Natural killer cell (primary cell): Measurements from ENCODE around the gene KRTAP12-1. TPM values are rescaled to one million over a fixed set of nuclear protein-coding genes. Genes with fewer than 3 reads are reported as not detected.

Experiments used
- ATAC-seq, 3 donors: fragments of 150-1000 bp in 2 of 3; fragments of 200-7000 bp in 1 of 3; cut with Tn5 transposase; 1 replicate in 1 of 3; 2 replicates in 2 of 3; pipeline ENCODE4 v1.10.0; 2021; ENCODE audit warnings: mild to moderate bottlenecking in 2 of 3, moderate library complexity in 2 of 3
- DNase-seq, 2 donors: peaks; one replicate each; pipeline versions ENCODE4 v3.0.0 to v3.0.0-alpha.2; 2013 to 2021; ENCODE audit warnings: mixed read lengths in 1 of 2
- H3K27ac ChIP-seq: one replicate; pipeline ENCODE4 v1.5.1; 2013; ENCODE audit warnings: mild to moderate bottlenecking, low read length
- H3K27me3 ChIP-seq: one replicate; pipeline ENCODE4 v1.6.1; 2013; ENCODE audit warnings: low read length; ENCODE audit not compliant: control insufficient read depth, insufficient read depth
- H3K36me3 ChIP-seq: one replicate; pipeline ENCODE4 v1.6.1; 2013; ENCODE audit warnings: low read length; ENCODE audit not compliant: control insufficient read depth, insufficient read depth
- H3K4me1 ChIP-seq: one replicate; pipeline ENCODE4 v1.6.1; 2013; ENCODE audit warnings: low read length; ENCODE audit not compliant: control insufficient read depth, insufficient read depth
- H3K4me3 ChIP-seq: one replicate; pipeline ENCODE4 v1.5.1; 2013; ENCODE audit warnings: low read length
- H3K9me3 ChIP-seq: one replicate; pipeline ENCODE4 v1.6.1; 2013; ENCODE audit warnings: low read length; ENCODE audit not compliant: control insufficient read depth, insufficient read depth
- H3K27ac Mint-ChIP-seq, 2 donors: one replicate each; pipeline ENCODE4 v1.8.0; 2022; ENCODE audit warnings: mild to moderate bottlenecking in 2 of 2, mixed read lengths in 2 of 2, moderate library complexity in 1 of 2
- H3K27me3 Mint-ChIP-seq, 2 donors: one replicate each; pipeline ENCODE4 v1.8.0; 2022; ENCODE audit warnings: low read depth in 2 of 2, mixed read lengths in 2 of 2
- H3K36me3 Mint-ChIP-seq: one replicate; pipeline ENCODE4 v1.8.0; 2022; ENCODE audit warnings: mixed read lengths
- H3K4me1 Mint-ChIP-seq, 2 donors: one replicate each; pipeline ENCODE4 v1.8.0; 2022; ENCODE audit warnings: mixed read lengths in 2 of 2
- H3K4me3 Mint-ChIP-seq: one replicate; pipeline ENCODE4 v1.8.0; 2022; ENCODE audit warnings: mild to moderate bottlenecking, moderate library complexity, mixed read lengths
- H3K9me3 Mint-ChIP-seq, 2 donors: one replicate each; pipeline ENCODE4 v1.8.0; 2022; ENCODE audit warnings: mixed read lengths in 2 of 2
- CTCF ChIP-seq: fragments of 200-600 bp; IDR thresholded peaks from one replicate; pipeline ENCODE4 v1.8.0; 2022; ENCODE audit warnings: antibody characterized with exemption
- WGBS: methylation state at CpG from one replicate; pipeline ENCODE4 v1.1.7; 2013; ENCODE audit warnings: missing lambda C conversion rate; ENCODE audit not compliant: insufficient coverage; 5-methylcytosine and 5-hydroxymethylcytosine counted together
- intact Hi-C: fragments of 100-400 bp; cut with micrococcal nuclease; formaldehyde crosslinking; loops from one replicate; pipeline ENCODE4 v1.14.2; 2022
- total RNA-seq, 4 donors: library from RNA; stranded (reverse); fragments of 120-200 nt in 1 of 4; gene quantifications; one replicate each; pipeline versions ENCODE4 v1.2.3 to v1.2.4, GENCODE V29; 2013 to 2022

KRTAP12-1 gene
- total RNA-seq, 3 donors from 2014 or later (not counting 1 experiment from before 2014, with no cell fraction given), result not detected

GRCh38 chr21:44713846-44714245, 31.9 kb upstream of the KRTAP12-1 start:
- Histone ChIP-seq H3K27me3 (peaks cover 60% of the 10 kb centered on the region), H3K9me3 (peaks cover 7% of the 10 kb centered on the region), H3K4me3 (no peak overlapping the region), H3K36me3 (no peaks in the 10 kb centered on the region), H3K27ac (no peak overlapping the region), H3K4me1 (peaks cover 26% of the 10 kb centered on the region)
- DNase-seq (no peak), ATAC-seq (no peak)
- WGBS, result 88% methylated on average over 10 of the region's 10 CpGs
- TF ChIP-seq CTCF, result no peak
- H3K9me3 Mint-ChIP-seq, result no peaks in the 10 kb centered on the region
- peaks cover 0 to 21% of the 10 kb centered on the region in 2 donors for H3K4me1 Mint-ChIP-seq
- intact Hi-C loops, result loop anchor here (10.0 kb wide), 1 partner anchor 89 kb away; the partner anchor contains the start of gene KRTAP10-9
- H3K36me3 Mint-ChIP-seq, result no peaks in the 10 kb centered on the region
- peaks cover 64 to 69% of the 10 kb centered on the region in 2 donors for H3K27me3 Mint-ChIP-seq
- H3K4me3 Mint-ChIP-seq, result no peak overlapping the region
- no peak overlapping the region for H3K27ac Mint-ChIP-seq

DNA sequence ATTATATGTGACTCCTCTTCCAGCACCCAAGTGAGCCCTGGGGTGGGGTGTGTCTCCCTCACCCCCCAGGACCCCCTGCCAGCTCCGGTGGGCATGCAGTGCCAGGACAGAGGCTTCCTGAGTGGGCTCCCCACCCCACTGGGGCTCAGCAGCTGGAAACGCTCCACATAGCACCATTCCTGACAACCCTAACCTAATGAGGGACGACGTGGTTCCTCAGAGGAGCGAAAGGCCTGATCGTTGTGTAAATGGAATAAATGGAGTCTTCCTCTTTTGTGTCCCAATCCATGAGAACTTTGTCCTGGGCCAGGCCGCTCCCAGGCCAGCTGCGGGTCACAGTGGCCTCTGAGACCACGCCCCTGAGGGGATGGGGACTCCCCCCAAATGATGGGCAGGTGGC, 31.2 kb upstream of the KRTAP12-1 start:
- no peak overlapping the region for H3K4me3 Mint-ChIP-seq
- ATAC-seq (no peak), DNase-seq (no peak)
- no peaks in the 10 kb centered on the region for H3K9me3 Mint-ChIP-seq
- no peak overlapping the region for H3K27ac Mint-ChIP-seq
- H3K4me1 Mint-ChIP-seq, result peaks cover 0 to 22% of the 10 kb centered on the region in 2 donors
- H3K27me3 ChIP-seq, result peaks cover 62% of the 10 kb centered on the region
- H3K27me3 Mint-ChIP-seq, result peaks cover 59 to 65% of the 10 kb centered on the region in 2 donors
- intact Hi-C loops, result loop anchor here (10.0 kb wide), 1 partner anchor 88 kb away; the partner anchor contains the start of gene KRTAP10-9
- no peak for TF ChIP-seq CTCF
- H3K36me3 ChIP-seq, result no peaks in the 10 kb centered on the region
- H3K36me3 Mint-ChIP-seq, result no peaks in the 10 kb centered on the region
- H3K4me3 ChIP-seq, result no peak overlapping the region
- WGBS, result 62% methylated on average over 6 of the region's 9 CpGs
- H3K4me1 ChIP-seq, result peaks cover 26% of the 10 kb centered on the region
- H3K27ac ChIP-seq, result no peak overlapping the region
- H3K9me3 ChIP-seq, result peaks cover 7% of the 10 kb centered on the region

GRCh38 chr21:44712203-44713028, 30.5 kb upstream of the KRTAP12-1 start:
- H3K27ac Mint-ChIP-seq, result no peak overlapping the region
- Histone ChIP-seq H3K4me1 (peaks cover 26% of the 10 kb centered on the region), H3K27me3 (peaks cover 64% of the 10 kb centered on the region), H3K36me3 (no peaks in the 10 kb centered on the region), H3K9me3 (peaks cover 7% of the 10 kb centered on the region), H3K27ac (no peak overlapping the region), H3K4me3 (no peak overlapping the region)
- H3K36me3 Mint-ChIP-seq, result no peaks in the 10 kb centered on the region
- intact Hi-C loops, result loop anchor here (10.0 kb wide), 1 partner anchor 88 kb away; the partner anchor contains the start of gene KRTAP10-9
- 11% methylated on average over 19 of the region's 22 CpGs for WGBS
- DNase-seq (no peak), ATAC-seq (no peak)
- no peak for TF ChIP-seq CTCF
- H3K27me3 Mint-ChIP-seq, result peaks cover 61 to 65% of the 10 kb centered on the region in 2 donors
- peaks cover 0 to 22% of the 10 kb centered on the region in 2 donors for H3K4me1 Mint-ChIP-seq
- no peak overlapping the region for H3K4me3 Mint-ChIP-seq
- H3K9me3 Mint-ChIP-seq, result no peaks in the 10 kb centered on the region
